ENCODE measurements around the gene PRSS8. TPM values are rescaled to one million over a fixed set of nuclear protein-coding genes. Genes with fewer than 3 reads are reported as not detected.

The PRSS8 gene
- total RNA-seq = not detected

DNA sequence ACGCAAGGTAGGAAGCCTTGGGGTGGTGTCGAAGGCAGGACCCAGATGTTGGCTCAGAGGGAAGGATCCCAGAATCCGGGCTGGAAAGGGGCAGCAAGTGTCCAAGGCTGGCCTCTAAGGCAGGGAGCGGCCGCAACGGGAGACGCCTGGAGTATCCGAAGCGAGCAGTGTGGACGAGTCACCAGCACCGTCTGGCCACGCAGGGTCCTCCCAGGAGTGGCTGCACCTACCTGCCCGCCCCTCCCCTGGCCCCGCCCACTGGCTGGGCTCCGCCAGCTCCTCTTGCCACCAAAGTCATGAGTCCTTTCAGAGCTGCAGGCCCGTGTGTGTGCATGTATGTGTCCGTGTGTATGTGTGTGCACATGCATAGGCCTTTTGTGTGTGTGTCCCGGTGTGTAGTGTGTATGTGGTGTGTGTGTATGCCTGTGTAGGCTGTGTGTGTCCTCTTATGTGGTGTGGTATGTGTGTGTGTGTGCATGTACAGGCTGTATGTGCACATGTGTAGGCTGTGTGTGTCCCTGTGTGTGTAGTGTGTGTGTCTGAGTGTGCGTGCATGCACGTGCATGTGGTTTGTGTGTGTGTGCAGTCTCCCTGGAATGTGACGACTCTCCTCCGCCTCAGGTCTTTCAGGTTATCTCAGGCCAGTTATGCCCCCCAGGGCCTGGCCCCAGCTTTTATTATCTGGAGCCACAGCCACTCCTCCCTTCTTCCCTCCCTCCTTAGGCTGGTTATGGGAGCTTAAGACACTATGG is at the start of gene PRSS8:
Gene PRSS8 (minus strand): TSS at position 193 of the 752 bp plus-strand sequence. CDS start 229 bp downstream, outside the sequence.
- H3K27ac Mint-ChIP-seq = no peak within 1 kb of the TSS
- TF ChIP-seq CTCF (IDR thresholded peaks at IDR 0.05) = no peak
- ChIA-PET POLR2A (interaction anchor here (1.0 to 1.6 kb wide), 3 partner anchors 11 to 44 kb away, joined by 4 to 5 read pairs (median 4); partner anchors contain the start of genes FUS and KAT8), CTCF (interaction anchor here (1.6 kb wide), 1 partner anchor 21 kb away, joined by 3 read pairs; no protein-coding TSS in a partner anchor)
- H3K4me3 Mint-ChIP-seq = no peak within 1 kb of the TSS
- peaks cover 1% of the 10 kb centered on the region for H3K4me1 Mint-ChIP-seq (ENCODE audit: low read depth)
- H3K36me3 Mint-ChIP-seq (ENCODE audit: low read depth) = no peaks in the 10 kb centered on the region
- intact Hi-C loops (cut with micrococcal nuclease) = no loop called here
- no peaks in the 10 kb centered on the region for H3K9me3 Mint-ChIP-seq
- no peaks in the 10 kb centered on the region for H3K27me3 Mint-ChIP-seq
- ATAC-seq = no peak
- peak; percentile 10 for DNase-seq

DNA sequence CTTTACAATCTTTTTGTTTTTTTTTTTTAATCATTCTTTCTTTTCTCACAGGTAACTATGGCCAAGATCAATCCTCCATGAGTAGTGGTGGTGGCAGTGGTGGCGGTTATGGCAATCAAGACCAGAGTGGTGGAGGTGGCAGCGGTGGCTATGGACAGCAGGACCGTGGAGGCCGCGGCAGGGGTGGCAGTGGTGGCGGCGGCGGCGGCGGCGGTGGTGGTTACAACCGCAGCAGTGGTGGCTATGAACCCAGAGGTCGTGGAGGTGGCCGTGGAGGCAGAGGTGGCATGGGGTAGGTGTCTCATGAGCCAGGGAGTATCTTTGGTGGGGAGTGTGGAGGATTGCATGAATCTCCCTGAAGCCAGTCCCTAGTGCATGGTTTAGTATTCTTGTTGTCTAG is 49.4 kb upstream of the PRSS8 start:
- Mint-ChIP-seq H3K27ac (peak overlapping the region; percentile 77), H3K27me3 (no peaks in the 10 kb centered on the region), H3K4me1 (ENCODE audit: low read depth) (peaks cover 77% of the 10 kb centered on the region), H3K4me3 (peak overlapping the region; percentile 57), H3K36me3 (ENCODE audit: low read depth) (peaks cover 90% of the 10 kb centered on the region), H3K9me3 (no peaks in the 10 kb centered on the region)
- POLR2A ChIA-PET = interaction anchor here (0.8 to 13.8 kb wide), 6 partner anchors 12 to 274 kb away, joined by 3 to 482 read pairs (median 4); partner anchors contain the start of genes ARMC5 and PYCARD
- intact Hi-C loops (cut with micrococcal nuclease) = loop anchor here (10.0 kb wide), 1 partner anchor 690 kb away; the partner anchor contains the start of gene ZNF267
- TF ChIP-seq CTCF (IDR thresholded peaks at IDR 0.05) = no peak
- CTCF ChIA-PET = no interaction called here
- ATAC-seq = no peak
- no peak for DNase-seq

GRCh38 chr16:31183432-31184428 is 48.2 kb upstream of the PRSS8 start:
- peaks cover under 1% of the 10 kb centered on the region for H3K9me3 Mint-ChIP-seq
- CTCF ChIA-PET = interaction anchor here (1.5 kb wide), 1 partner anchor 41 kb away, joined by 5 read pairs; no protein-coding TSS in a partner anchor
- no peak for TF ChIP-seq CTCF (IDR thresholded peaks at IDR 0.05)
- H3K27ac Mint-ChIP-seq = peak overlapping the region; percentile 86
- H3K36me3 Mint-ChIP-seq (ENCODE audit: low read depth) = peaks cover 78% of the 10 kb centered on the region
- no peaks in the 10 kb centered on the region for H3K27me3 Mint-ChIP-seq
- H3K4me1 Mint-ChIP-seq (ENCODE audit: low read depth) = peaks cover 69% of the 10 kb centered on the region
- POLR2A ChIA-PET = interaction anchor here (0.8 to 13.8 kb wide), 7 partner anchors 12 to 275 kb away, joined by 3 to 482 read pairs (median 6); partner anchors contain the start of genes ARMC5, PYCARD and TRIM72
- peak overlapping the region; percentile 99 for H3K4me3 Mint-ChIP-seq
- DNase-seq (no peak), ATAC-seq (no peak)
- intact Hi-C loops (cut with micrococcal nuclease) = loop anchor here (10.0 kb wide), 1 partner anchor 691 kb away; the partner anchor contains the start of gene ZNF267

GRCh38 chr16:31182391-31182790 is 46.9 kb upstream of the PRSS8 start:
- Mint-ChIP-seq H3K27ac (peak overlapping the region; percentile 86), H3K4me3 (peak overlapping the region; percentile 99), H3K4me1 (ENCODE audit: low read depth) (peaks cover 63% of the 10 kb centered on the region), H3K36me3 (ENCODE audit: low read depth) (peaks cover 65% of the 10 kb centered on the region), H3K27me3 (no peaks in the 10 kb centered on the region), H3K9me3 (peaks cover 4% of the 10 kb centered on the region)
- no peak for DNase-seq
- intact Hi-C loops (cut with micrococcal nuclease) = loop anchor here (10.0 kb wide), 1 partner anchor 692 kb away; the partner anchor contains the start of gene ZNF267
- CTCF ChIA-PET = no interaction called here
- POLR2A ChIA-PET = interaction anchor here (0.7 to 13.8 kb wide), 12 partner anchors 15 to 689 kb away, joined by 3 to 482 read pairs (median 4); partner anchors contain the start of genes KAT8, PYCARD, PYDC1 and TRIM72
- no peak for TF ChIP-seq CTCF (IDR thresholded peaks at IDR 0.05)
- no peak for ATAC-seq

Data from activated CD8-positive, alpha-beta T cell treated with anti-CD3 and anti-CD28 coated beads for 36 hours (primary cell).